Measurements from ENCODE around the gene CCDC183.
"Not testable (repeated sequence)": the region's sequence is repeated elsewhere in the genome, so short reads cannot be mapped to it uniquely, and the experiment has no call there.

CCDC183 gene

GRCh38 chr9:136799854-136800657 lies 3.9 kb downstream of the CCDC183 start:
- peak; percentile 81 for DNase-seq (ENCODE audit: low read depth, low spot score)

DNA sequence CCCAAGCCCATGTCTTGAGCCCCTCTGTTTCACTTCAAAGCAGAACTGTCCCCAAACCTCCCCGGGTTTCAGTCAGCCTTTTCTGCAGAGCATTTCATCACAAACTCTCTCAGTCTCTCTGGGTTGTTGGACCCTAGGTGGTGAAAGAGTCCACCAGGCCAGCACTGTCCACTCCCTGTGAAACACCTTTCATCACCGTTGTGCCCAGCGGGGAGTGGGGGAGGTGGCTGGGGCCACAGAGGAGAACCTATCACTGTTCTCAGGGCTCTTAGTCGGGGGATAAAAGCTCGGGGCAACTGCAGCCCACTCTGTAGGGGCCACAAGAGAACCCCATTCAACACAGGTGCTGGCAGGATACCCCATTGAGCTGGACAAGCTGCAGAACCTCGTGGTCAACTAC lies 6.2 kb downstream of the CCDC183 start:
- no peak for DNase-seq (ENCODE audit: low read depth, low spot score)

- DNase-seq (ENCODE audit: low read depth, low spot score): not testable (repeated sequence)
These were observed 6.9 kb downstream of the CCDC183 start for GRCh38 chr9:136803009-136803550.

DNA sequence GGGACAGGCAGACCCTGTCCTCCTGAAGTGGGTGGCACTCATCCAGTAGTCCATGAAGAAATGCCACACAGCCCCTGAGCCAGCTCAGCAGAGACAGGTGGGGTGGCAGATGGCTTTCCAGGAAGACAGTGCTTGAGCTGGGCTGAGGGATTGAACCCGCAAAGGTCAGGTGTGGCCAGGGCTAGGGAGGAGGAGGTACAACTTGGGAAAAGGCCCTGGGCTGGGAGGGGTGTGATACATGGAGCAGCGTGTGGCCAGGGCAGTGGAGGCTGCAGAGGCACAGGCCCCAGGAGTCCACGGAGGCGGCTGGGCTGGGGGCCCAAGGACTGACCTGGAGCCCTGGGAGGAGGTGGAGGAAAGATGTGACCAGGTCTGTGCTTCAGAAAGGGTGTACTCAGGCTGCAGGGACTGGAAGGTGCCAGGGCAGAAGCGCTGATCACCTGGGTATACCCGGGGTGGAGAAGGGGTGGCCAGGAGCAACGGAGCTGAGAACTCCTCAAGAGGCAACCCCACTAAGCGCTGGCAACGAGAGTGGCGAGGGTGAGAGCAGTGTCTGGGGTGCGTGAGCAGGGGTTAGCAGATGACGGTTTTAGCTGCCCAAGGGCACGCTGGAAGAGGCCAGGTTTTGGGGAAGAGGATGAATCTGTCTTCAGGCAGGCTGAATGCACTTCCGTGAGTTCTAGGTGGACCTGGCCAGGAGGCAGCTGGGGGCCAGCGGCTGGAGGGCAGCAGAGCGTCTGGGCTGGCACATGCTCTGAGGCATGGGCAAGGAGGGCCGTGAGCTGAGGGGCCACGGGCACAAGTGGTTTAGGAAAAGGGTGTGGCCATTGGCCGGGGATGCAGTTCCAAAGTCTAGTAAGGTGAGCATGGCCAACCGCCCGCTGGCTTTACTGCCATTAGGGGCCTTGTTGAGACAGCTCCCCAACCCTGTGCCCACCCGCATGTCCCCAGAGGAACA lies 7.7 kb downstream of the CCDC183 start:
- no peak for DNase-seq (ENCODE audit: low read depth, low spot score)

- DNase-seq (ENCODE audit: low read depth, low spot score): no peak
These were observed 8.5 kb downstream of the CCDC183 start for GRCh38 chr9:136804509-136805206.

DNA sequence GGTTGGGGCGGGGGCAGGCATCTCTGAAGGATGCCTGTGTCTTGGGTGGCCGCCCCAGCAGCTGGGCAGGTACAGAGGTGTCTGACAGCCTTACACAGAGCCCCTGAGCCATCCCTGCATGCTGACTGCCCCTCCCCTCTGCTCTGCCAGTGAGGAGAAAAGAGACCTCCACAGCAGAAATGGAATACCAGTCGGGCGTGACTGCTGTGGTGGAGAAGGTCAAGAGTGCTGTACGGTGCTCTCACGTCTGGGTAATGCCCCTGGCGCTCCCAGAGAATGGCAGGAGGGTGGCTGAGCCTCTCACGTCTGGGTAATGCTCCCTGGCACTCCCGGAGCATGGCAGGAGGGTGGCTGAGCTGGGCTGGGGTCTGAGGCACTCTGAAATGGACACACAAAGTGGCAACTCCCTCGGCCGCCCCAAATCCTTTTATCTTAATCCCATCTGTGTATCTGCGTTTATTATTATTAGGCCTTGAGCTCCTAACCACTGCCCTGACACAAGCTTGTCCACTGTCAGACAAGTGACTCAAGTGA lies 9.1 kb downstream of the CCDC183 start:
- DNase-seq (ENCODE audit: low read depth, low spot score): no peak

DNA sequence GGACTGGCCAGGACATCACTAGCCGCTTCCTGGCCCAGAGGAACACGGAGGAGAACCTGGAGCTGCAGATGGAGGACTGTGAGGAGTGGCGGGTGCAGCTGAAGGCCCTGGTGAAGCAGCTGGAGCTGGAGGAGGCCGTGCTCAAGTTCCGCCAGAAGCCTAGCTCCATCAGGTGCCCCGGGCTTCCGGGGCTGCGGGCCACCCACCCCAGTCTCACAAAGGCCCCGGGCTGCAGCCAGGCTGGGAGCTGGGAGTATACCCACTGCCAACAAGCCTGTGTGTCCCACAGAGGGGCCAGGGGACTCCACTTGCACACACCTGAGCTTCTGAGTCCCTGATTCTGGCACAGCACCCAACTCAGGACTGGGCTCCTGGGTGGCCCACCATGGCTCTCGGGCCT lies 9.9 kb downstream of the CCDC183 start:
- DNase-seq (ENCODE audit: low read depth, low spot score): no peak

DNA sequence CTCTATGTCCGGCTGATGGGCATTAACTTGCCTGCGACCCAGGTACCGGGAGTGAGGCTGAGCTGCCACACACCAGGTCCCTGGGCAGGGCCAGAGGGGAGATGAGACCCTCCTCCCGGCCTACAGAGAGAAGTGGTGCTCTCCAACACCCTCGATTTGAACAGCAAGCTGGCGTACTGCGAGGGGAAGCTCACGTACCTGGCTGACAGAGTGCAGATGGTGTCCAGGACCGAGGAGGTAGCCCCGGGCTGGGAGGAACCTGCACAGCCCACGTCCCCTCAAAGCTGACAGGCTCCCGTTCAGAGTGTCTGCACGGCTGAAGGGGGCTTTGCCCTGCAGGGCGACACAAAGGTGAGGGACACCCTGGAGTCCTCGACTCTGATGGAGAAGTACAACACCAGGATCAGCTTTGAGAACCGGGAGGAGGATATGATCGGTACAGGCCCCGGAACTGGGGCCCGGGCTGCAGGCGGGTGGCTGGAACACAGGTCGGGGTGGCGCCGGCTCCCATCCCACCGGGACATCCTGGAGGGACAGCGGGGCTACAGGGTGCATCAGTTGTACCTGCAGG lies 10.6 kb downstream of the CCDC183 start:
- no peak for DNase-seq (ENCODE audit: low read depth, low spot score)

DNA sequence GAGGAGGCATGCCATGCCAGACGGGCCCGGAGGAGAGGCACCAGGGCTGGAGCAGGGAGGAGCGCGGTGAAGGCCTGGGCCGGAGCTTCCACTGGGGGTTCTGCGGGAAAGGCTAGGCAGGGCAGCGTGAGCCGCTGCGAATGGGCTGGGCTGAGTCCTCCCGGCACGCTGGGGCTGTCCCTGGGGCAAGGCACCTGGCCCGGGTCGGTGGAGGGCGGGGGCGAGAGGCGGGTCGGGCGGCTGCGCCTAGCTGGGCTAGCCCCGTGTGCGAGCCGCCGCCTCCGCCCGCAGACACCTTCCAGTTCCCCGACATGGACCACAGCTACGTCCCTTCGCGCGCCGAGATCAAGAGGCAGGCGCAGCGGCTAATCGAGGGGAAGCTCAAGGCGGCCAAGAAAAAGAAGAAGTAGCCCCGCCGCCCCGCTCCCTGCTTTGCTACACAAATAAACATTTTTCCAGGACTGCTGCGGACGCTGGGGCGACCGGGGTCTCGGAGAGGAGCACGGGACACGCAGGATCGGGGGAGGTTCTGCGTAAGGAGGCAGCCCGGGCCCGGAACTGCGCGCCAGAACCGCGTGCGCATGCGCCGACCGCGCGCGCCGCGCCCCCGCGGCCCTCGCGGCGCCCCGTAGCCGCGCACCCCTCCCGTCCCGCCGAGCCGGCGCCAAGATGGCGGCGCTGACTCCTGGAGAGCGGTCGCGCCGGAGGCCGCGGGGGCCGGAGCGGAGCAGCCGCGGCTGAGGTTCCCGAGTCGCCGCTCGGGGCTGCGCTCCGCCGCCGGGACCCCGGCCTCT lies 11.3 kb downstream of the CCDC183 start, which contains the start of gene RABL6:
TSS of gene RABL6 (plus strand) at position 668 of the 794 bp plus-strand sequence. CDS start 249 bp downstream, outside the sequence.
- DNase-seq (ENCODE audit: low read depth, low spot score): peak; percentile 50

DNA sequence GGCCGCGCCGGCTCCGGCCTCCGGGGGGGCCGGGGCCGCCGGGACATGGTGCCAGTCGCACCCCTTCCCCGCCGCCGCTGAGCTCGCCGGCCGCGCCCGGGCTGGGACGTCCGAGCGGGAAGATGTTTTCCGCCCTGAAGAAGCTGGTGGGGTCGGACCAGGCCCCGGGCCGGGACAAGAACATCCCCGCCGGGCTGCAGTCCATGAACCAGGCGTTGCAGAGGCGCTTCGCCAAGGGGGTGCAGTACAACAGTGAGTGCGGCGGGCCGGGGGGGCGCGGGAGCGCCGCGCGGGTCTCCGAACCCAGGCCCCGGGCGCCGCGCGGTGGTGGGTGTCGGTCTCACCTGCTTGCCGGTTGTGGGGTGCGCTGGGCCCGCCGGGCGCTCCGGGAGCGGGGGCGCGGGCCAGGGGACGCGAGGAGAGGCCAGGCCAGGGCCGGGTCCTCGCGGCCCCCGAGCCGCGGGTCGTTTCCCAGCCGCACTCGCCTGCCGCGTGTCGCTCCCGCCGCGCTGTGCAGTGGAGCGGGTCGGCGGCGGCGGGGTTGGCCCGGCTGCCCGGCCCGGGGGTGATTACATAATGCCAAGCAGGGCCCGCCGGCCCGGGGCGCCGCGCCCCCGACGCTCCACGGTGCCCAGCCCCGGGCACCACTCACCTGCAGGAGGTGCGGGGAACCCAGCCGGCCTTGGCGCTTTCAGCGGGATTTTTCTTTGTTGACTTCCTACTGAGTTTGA lies 12.1 kb downstream of the CCDC183 start:
- DNase-seq (ENCODE audit: low read depth, low spot score): no peak

- DNase-seq (ENCODE audit: low read depth, low spot score): no peak
These were observed 12.6 kb downstream of the CCDC183 start for GRCh38 chr9:136808806-136809158.

- DNase-seq (ENCODE audit: low read depth, low spot score): no peak
These were observed 18.7 kb downstream of the CCDC183 start for GRCh38 chr9:136814725-136815421.

DNA sequence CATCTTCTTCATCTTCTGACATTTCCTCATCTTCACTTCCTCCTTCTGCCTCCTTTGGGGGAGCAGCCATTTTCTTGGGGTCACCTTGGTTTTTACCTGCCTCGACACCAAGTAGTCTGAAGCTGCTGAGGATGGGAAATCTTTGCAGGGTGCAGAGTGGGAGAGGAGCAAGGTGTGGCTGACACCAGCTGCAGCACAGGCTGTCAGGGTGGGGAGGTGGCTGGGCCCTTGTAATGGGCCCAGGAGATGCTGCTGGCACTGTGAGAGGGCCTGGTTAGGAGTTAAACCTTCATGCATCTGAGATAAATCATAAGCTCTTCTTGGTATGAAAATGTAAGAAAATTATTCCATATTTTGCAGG lies 19.3 kb downstream of the CCDC183 start:
- DNase-seq (ENCODE audit: low read depth, low spot score): no peak

- DNase-seq (ENCODE audit: low read depth, low spot score): no peak
These were observed 25.1 kb downstream of the CCDC183 start for GRCh38 chr9:136820971-136821825.

DNA sequence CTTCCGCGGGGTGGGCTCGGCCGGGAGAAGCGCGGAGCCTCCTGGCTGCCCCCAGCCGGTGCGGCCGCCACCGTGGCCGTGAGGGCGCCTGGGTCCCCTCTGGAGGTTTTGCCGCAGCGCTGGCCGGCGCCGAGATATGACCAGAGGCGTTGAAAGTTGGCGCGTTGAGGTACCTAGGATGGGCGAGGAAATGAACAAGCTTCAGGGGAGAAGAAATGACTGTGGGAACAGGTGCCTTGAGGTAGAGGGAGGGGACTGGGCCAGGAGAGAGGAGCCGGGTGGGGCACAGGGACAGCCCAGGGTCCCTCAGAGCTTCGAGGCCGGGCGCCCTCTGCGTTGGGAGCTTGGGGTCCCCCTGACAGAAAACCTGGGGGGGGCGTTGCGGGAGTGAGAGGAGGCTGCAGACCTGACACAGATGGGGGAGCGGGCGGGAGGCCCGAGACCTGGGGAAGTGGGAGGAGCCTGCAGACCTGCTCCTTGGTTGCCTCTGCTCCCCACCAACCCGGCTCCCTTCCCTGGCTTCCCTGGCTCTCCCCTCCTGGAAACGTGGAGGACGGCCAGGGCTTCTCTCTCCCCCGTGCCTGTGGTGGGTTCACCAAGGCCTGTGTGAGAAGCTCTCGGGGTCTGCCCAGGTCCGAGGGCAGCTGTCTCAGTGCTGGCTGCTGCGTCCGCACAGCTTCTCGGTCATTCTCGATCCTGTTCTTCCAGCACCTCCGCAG lies 25.8 kb downstream of the CCDC183 start:
- DNase-seq (ENCODE audit: low read depth, low spot score): no peak

DNA sequence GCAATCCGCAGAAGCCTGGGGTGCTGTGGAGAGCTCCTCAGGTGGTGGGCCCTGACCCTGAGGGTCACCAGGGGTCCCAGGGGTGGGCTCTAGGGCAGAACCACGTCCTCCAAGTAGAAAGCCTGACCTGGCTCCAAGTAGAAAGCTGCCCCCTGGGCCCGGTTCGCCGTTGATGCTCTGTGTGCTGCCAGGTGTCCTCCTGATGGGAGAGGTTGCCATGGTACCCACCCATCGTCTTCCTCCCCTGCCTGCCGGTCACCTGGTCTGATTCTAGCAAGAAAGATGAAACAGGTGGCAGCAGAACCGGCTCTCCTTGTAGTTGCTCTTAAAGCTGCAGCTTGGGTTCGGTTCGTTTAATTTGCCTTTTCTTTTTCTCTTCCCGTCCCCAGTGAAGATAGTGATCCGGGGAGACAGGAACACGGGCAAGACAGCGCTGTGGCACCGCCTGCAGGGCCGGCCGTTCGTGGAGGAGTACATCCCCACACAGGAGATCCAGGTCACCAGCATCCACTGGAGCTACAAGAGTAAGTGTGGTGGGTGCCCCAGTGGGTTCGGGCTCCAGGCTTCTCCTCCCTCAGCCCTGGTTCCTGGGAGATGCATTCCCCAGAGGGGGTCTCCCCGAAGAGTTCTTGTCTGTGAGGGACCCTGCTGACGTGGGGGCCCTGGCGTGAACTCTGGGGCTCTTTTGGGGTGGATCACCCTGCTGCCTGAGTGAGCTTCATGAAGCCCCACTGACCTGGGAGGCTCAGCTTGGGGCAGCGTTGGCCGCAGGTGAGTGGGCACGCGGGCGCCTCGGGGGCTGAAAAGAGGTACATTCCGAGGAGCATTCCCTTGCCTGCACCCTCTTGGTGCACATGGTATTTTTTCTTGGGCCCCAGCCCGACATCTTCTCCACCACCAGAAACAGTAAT lies 27.3 kb downstream of the CCDC183 start:
- DNase-seq (ENCODE audit: low read depth, low spot score): no peak

All from activated naive CD8-positive, alpha-beta T cell treated with anti-CD3 and anti-CD28 coated beads, Interleukin-2, amount 50 U/mL, for 16 hours (primary cell).